Transverse colon (tissue), 4 donors: Measurements from ENCODE around the gene TARS3. TPM values are rescaled to one million over a fixed set of nuclear protein-coding genes. Genes with fewer than 3 reads are reported as not detected.

Experiments used
- DNase-seq: peaks from one replicate; pipeline ENCODE4 v3.0.0-alpha.2; 2019
- H3K27ac ChIP-seq, 4 donors: fragments of 200-600 bp; sonication (generic); 2 replicates each; pipeline ENCODE4 v1.5.1; 2016 to 2018; ENCODE audit warnings: inconsistent platforms in 4 of 4
- H3K27me3 ChIP-seq: fragments of 200-600 bp; sonication (generic); 2 replicates; pipeline ENCODE4 v1.5.1; 2017; ENCODE audit warnings: inconsistent platforms
- H3K36me3 ChIP-seq, 4 donors: fragments of 200-600 bp; sonication (generic); 2 replicates each; pipeline ENCODE4 v1.5.1; 2017 to 2019; ENCODE audit warnings: inconsistent platforms in 4 of 4
- H3K4me1 ChIP-seq, 4 donors: fragments of 200-600 bp; sonication (generic); 2 replicates each; pipeline ENCODE4 v1.5.1; 2017 to 2020; ENCODE audit warnings: inconsistent platforms in 4 of 4
- H3K4me3 ChIP-seq, 4 donors: fragments of 200-600 bp; sonication (generic); 1 replicate in 1 of 4; 2 replicates in 3 of 4; pipeline versions ENCODE4 v1.5.1 to v1.6.1; 2017 to 2019; ENCODE audit warnings: inconsistent platforms in 4 of 4
- H3K9me3 ChIP-seq, 2 donors: fragments of 200-600 bp; sonication (generic); 2 replicates each; pipeline ENCODE4 v1.5.1; 2017 to 2019; ENCODE audit warnings: inconsistent platforms in 2 of 2
- EP300 ChIP-seq: sonication (generic); formaldehyde crosslinking; IDR thresholded peaks from one replicate; pipeline ENCODE4 v1.6.1; 2017; ENCODE audit warnings: antibody characterized with exemption, low read depth
- POLR2A ChIP-seq: fragments of 450-650 bp; IDR thresholded peaks from one replicate; pipeline ENCODE4 v1.6.1; 2016; ENCODE audit warnings: antibody characterized with exemption, mild to moderate bottlenecking, moderate library complexity
- POLR2AphosphoS5 ChIP-seq, 3 donors: sonication (generic); formaldehyde crosslinking; IDR thresholded peaks; one replicate each; pipeline ENCODE4 v1.6.1; 2016; ENCODE audit warnings: antibody characterized with exemption in 3 of 3
- WGBS, 2 donors: methylation state at CpG; one replicate each; pipeline ENCODE4 v1.1.5; 2018; ENCODE audit warnings: low coverage in 1 of 2; 5-methylcytosine and 5-hydroxymethylcytosine counted together
- in situ Hi-C, 4 donors: fragments of 200-750 bp; cut with MboI; loops; one replicate each; pipeline versions ENCODE4 v1.15.0 to v1.15.1; 2017; ENCODE audit warnings: low sequenced_read_pairs in 3 of 4, low pct_ligation_motif_present in 1 of 4, low pct_unique_long_range_greater_than_20kb in 1 of 4
- intact Hi-C: fragments of 100-400 bp; cut with DNase I; formaldehyde crosslinking; loops from one replicate; pipeline ENCODE4 v1.15.1; 2023; ENCODE audit warnings: low total_unique reads
- total RNA-seq, 4 donors: library from RNA; depleted of rRNA; stranded (reverse); fragments of >200 nt; gene quantifications; one replicate each; pipeline ENCODE4 v1.1.0, GENCODE V29; 2016
- TF ChIP-seq, protein P1 (sequence below), 5 experiments: fragments of 200-600 bp in 3 of 5; fragments of 450-650 bp in 2 of 5; sonication (generic) in 3 of 5; IDR thresholded peaks; 1 replicate in 2 of 5; 2 replicates in 3 of 5; pipeline ENCODE4 v1.5.1; 2016 to 2017; ENCODE audit warnings: antibody characterized with exemption in 5 of 5, inconsistent platforms in 3 of 5, mild to moderate bottlenecking in 2 of 5, moderate library complexity in 1 of 5

The TARS3 gene
- total RNA-seq, 4 donors from 2014 or later = 11.7 to 55.7 (median 15.0) TPM

DNA sequence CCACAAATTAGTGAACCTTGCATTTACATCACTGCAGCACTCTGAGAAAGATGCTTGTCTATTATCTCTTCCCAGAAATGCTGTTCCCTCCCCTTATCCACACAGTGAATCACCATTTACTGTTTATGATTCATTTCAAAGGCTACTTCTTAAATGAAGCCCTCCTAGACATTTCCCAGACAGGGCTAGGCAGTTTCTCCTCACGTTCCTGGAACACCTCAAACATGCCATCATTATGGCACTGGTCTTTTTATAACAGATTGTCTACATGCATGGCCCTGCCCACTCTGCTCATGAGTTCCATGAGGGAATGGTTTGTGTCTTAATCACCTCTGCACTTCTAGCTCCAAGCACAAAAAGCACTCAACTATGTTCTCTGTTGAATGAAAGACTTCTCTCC lies 39.9 kb downstream of the TARS3 start:
- Histone ChIP-seq H3K36me3 (peaks cover 0 to 26% (median 7%) of the 10 kb centered on the region in 4 donors), H3K27ac (no peak overlapping the region), H3K9me3 (no peaks in the 10 kb centered on the region), H3K4me1 (no peaks in the 10 kb centered on the region), H3K4me3 (no peak overlapping the region), H3K27me3 (no peaks in the 10 kb centered on the region)
- in situ Hi-C loops = no loop called here
- DNase-seq = no peak
- 43 to 50% methylated on average over 1 of the region's 1 CpG for WGBS, 2 donors
- TF ChIP-seq EP300 (no peak), POLR2AphosphoS5 (IDR thresholded peaks at IDR 0.05) (peak in 2 of 3 donors; percentile 67 to 86), POLR2A (no peak)
- TF ChIP-seq, protein P1, sequence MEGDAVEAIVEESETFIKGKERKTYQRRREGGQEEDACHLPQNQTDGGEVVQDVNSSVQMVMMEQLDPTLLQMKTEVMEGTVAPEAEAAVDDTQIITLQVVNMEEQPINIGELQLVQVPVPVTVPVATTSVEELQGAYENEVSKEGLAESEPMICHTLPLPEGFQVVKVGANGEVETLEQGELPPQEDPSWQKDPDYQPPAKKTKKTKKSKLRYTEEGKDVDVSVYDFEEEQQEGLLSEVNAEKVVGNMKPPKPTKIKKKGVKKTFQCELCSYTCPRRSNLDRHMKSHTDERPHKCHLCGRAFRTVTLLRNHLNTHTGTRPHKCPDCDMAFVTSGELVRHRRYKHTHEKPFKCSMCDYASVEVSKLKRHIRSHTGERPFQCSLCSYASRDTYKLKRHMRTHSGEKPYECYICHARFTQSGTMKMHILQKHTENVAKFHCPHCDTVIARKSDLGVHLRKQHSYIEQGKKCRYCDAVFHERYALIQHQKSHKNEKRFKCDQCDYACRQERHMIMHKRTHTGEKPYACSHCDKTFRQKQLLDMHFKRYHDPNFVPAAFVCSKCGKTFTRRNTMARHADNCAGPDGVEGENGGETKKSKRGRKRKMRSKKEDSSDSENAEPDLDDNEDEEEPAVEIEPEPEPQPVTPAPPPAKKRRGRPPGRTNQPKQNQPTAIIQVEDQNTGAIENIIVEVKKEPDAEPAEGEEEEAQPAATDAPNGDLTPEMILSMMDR (IDR thresholded peaks at IDR 0.05) = no peak
- intact Hi-C loops = no loop called here

DNA sequence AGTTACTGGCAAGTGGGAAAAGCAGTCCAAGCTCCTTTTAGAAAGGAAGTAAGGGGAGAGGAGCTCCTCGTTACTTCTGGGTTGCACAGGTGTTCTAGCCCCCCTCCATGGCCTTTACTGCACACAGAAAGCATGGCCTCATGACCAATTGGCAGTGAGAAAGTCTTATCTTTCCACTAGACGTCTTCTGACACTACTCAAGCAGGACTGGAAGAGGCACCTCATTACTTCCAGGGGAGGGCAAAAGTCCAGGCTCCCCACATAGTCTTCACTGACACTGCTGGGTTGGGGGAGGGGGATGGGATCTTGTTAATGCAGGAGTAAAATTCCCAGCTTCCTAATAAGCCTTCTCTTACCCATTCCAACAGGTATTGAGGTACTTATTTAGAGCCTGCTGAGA lies 44.5 kb downstream of the TARS3 start:
- H3K36me3 ChIP-seq = peaks cover 0 to 22% (median 10%) of the 10 kb centered on the region in 4 donors
- no peak overlapping the region for H3K4me3 ChIP-seq
- in situ Hi-C loops (no loop called here), intact Hi-C loops (no loop called here)
- WGBS, 2 donors = 84% methylated on average over 2 of the region's 2 CpGs; no CpG with 5 or more reads in 1 of the 2 donors
- no peaks in the 10 kb centered on the region for H3K4me1 ChIP-seq
- no peaks in the 10 kb centered on the region for H3K9me3 ChIP-seq
- no peak for DNase-seq
- H3K27ac ChIP-seq = no peak overlapping the region
- TF ChIP-seq EP300 (no peak), POLR2AphosphoS5 (IDR thresholded peaks at IDR 0.05) (no peak), POLR2A (no peak)
- TF ChIP-seq, protein P1 (IDR thresholded peaks at IDR 0.05) = no peak
- no peaks in the 10 kb centered on the region for H3K27me3 ChIP-seq

DNA sequence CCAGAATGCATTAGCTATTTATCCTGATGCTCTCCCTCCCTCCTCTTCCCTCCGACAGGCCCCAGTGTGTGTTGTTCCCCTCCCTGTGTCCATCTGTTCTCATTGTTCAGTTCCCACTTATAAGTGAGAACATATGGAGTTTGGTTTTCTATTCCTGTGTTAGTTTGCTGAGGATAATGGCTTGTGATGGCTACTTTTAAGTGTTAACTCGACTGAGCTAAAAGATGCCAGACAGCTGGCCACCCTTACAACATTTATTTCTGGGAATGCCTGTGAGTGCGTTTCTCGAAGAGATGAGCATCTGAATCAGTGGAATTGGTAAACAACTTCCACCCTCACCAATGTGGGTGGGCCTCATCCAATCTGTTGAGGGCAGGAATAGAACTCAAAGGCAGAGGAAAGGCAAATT lies 47.3 kb downstream of the TARS3 start:
- in situ Hi-C loops (no loop called here), intact Hi-C loops (no loop called here)
- 91 to 94% methylated on average over 4 of the region's 4 CpGs for WGBS, 2 donors
- H3K27ac ChIP-seq = no peak overlapping the region
- no peak overlapping the region for H3K4me3 ChIP-seq
- TF ChIP-seq, protein P1 (IDR thresholded peaks at IDR 0.05) = no peak
- peaks cover 0 to 23% (median 10%) of the 10 kb centered on the region in 4 donors for H3K36me3 ChIP-seq
- DNase-seq = no peak
- no peaks in the 10 kb centered on the region for H3K27me3 ChIP-seq
- H3K9me3 ChIP-seq = no peaks in the 10 kb centered on the region
- H3K4me1 ChIP-seq = no peaks in the 10 kb centered on the region

DNA sequence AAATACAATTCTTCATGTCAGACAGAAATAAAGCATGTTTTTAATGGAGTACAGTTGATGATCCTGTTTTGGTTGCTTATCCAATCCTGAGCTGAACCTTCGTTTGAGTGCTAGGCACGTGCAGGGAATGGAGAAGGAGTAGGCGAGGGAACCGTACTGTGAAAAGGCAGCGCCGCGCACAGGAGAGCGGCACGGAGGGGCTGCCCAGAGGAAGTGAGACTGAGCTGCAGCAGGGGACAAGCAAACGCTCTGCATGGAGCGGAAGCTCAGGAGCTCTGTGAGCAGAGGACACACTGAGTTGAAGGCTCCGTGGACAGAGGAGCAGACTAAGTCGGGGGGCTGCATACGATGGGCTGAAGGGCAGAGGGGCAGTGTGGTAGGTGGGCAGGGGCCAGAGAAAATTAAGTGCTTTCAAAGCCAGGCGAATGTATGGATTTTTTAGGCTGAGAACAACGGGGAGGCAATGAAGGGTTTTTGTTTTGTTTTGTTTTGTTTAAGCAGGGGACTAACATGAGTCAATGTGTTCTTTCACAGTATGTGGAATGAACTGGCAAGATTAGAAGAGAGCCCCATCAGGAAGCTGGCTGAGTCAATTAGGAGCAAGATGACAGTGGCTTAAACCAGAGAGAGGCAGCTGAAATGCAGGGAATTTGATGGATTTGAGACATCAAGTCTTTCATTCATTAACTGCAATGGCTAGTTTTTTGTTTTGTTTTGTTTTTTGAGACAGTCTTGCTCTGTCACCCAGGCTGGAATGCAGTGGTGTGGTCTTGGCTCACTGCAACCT lies 48.3 kb downstream of the TARS3 start:
- Histone ChIP-seq H3K4me1 (no peaks in the 10 kb centered on the region), H3K9me3 (no peaks in the 10 kb centered on the region), H3K27me3 (no peaks in the 10 kb centered on the region), H3K36me3 (peaks cover 0 to 26% (median 11%) of the 10 kb centered on the region in 4 donors), H3K4me3 (no peak overlapping the region), H3K27ac (no peak overlapping the region)
- DNase-seq = no peak
- intact Hi-C loops (no loop called here), in situ Hi-C loops (no loop called here)
- TF ChIP-seq POLR2AphosphoS5 (IDR thresholded peaks at IDR 0.05) (no peak), EP300 (no peak), POLR2A (no peak)
- TF ChIP-seq, protein P1 (IDR thresholded peaks at IDR 0.05) = no peak
- WGBS, 2 donors = 73 to 78% methylated on average over 10 to 16 of the region's 16 CpGs
